HG03342 (cell line): ENCODE results near the gene CCDC183.
"Not testable (repeated sequence)": the region's sequence is repeated elsewhere in the genome, so short reads cannot be mapped to it uniquely, and the experiment has no call there.

Experiments
- ATAC-seq: cut with Tn5 transposase; IDR thresholded peaks from one replicate; pipeline ENCODE4 v1.9.1; 2021; ENCODE audit warnings: mild to moderate bottlenecking, moderate library complexity; ENCODE audit not compliant: unreplicated experiment

CCDC183 gene

GRCh38 chr9:136760424-136760823 is 35.7 kb upstream of the CCDC183 start:
- no peak for ATAC-seq

- ATAC-seq, result not testable (repeated sequence)
Measured at GRCh38 chr9:136760834-136761544, 35.1 kb upstream of the CCDC183 start.

- no peak for ATAC-seq
Measured at GRCh38 chr9:136761545-136761981, 34.6 kb upstream of the CCDC183 start.

GRCh38 chr9:136762221-136762691 is 33.9 kb upstream of the CCDC183 start:
- no peak for ATAC-seq

- ATAC-seq, result no peak
Measured at GRCh38 chr9:136762915-136763648, 33.1 kb upstream of the CCDC183 start.

GRCh38 chr9:136763649-136764035 is 32.5 kb upstream of the CCDC183 start:
- no peak for ATAC-seq

- no peak for ATAC-seq
Measured at GRCh38 chr9:136764301-136764891, 31.7 kb upstream of the CCDC183 start, which contains the start of gene LCN15. Gene LCN15, minus strand, starts transcription at chr9:136764518. Its CDS starts 30 bp downstream, at chr9:136764488.

GRCh38 chr9:136765041-136765440 is 31.1 kb upstream of the CCDC183 start:
- ATAC-seq, result no peak

GRCh38 chr9:136765745-136766409 is 30.3 kb upstream of the CCDC183 start:
- peak; percentile 43 for ATAC-seq

- ATAC-seq, result not testable (repeated sequence)
Measured at GRCh38 chr9:136766410-136767120, 29.6 kb upstream of the CCDC183 start.

GRCh38 chr9:136769710-136770191 is 26.4 kb upstream of the CCDC183 start:
- ATAC-seq, result no peak

GRCh38 chr9:136771907-136772415 is 24.2 kb upstream of the CCDC183 start:
- no peak for ATAC-seq

- ATAC-seq, result no peak
Measured at GRCh38 chr9:136773386-136774044, 22.6 kb upstream of the CCDC183 start.

- ATAC-seq, result no peak
Measured at GRCh38 chr9:136774416-136775045, 21.6 kb upstream of the CCDC183 start.

- ATAC-seq, result no peak
Measured at GRCh38 chr9:136775191-136775590, 20.9 kb upstream of the CCDC183 start.

- ATAC-seq, result no peak
Measured at GRCh38 chr9:136776947-136777346, 19.2 kb upstream of the CCDC183 start.

- no peak for ATAC-seq
Measured at GRCh38 chr9:136777359-136777758, 18.8 kb upstream of the CCDC183 start.

- ATAC-seq, result no peak
Measured at GRCh38 chr9:136779808-136780207, 16.3 kb upstream of the CCDC183 start.

- no peak for ATAC-seq
Measured at GRCh38 chr9:136782452-136782851, 13.7 kb upstream of the CCDC183 start.
